Fibroblast of skin of abdomen (primary cell): ENCODE data around the gene PDZD7.

Source experiments
- DNase-seq: peaks from one replicate; pipeline ENCODE4 v3.0.0-alpha.2; 2013

PDZD7 gene

GRCh38 chr10:101018118-101018599 is 12.8 kb downstream of the PDZD7 start:
- DNase-seq, result no peak

- DNase-seq, result no peak
Measured at GRCh38 chr10:101016814-101017213, 14.1 kb downstream of the PDZD7 start.

GRCh38 chr10:101015582-101015973 is 15.4 kb downstream of the PDZD7 start:
- no peak for DNase-seq

DNA sequence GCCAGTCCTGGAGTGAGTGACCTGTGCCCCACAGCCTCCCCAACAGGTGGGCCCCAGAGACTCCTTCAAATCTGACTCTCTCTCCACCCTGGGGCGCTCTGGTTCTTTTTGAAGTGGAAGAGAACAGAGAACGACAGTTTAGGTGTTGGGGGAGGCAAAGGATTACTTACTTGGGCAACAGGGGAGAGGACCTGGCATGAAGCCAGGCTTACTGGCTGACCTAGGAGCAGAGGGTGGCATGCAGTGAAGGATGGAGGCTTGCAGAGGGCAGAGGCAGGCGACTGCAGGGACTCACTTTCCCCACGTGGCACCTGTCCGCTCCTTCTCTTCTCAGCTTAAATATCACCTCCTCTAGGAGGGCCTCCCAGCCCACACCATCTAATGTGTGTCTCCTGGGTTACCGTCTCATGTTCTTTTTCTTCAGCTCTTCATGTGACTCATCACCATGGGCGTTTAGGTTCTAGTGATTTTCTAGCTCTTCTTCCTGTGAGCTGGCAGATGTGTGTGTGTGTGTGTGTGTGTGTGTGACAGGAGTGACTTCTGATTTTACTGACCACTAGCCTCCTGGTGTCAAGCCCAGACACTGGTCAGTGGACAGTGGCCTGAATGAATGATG is 15.9 kb downstream of the PDZD7 start:
- DNase-seq, result peak; percentile 88

DNA sequence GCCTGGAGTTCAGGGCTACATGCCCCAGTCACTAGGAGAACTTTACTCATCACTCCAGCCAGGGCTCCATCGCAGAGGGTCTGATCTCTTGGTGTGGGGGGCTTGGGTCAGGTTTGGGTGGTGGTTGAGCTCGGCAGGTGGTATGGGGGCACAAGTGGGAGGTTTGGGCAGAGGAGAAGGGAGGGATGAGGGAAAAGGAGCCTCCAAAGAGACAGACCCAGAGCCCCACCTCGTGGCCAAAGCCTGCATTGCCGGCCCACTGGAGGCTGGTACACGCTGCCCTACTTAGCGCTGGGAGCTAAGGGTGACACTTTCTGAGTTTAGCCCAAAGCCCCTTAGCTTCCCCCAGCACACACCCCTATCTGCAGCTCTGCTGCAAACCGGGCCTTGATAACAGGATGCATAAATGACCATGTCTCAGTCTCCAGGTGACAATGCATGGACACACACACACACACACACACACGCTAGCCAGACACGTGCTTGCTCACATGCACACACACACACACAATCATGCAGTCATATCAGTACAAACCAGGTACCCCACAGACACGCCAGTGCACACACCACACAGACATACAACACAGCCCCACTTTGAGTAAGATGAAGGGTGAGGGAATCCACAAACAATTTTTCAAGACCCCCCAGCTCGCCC is 16.6 kb downstream of the PDZD7 start:
- peak; percentile 57 for DNase-seq

DNA sequence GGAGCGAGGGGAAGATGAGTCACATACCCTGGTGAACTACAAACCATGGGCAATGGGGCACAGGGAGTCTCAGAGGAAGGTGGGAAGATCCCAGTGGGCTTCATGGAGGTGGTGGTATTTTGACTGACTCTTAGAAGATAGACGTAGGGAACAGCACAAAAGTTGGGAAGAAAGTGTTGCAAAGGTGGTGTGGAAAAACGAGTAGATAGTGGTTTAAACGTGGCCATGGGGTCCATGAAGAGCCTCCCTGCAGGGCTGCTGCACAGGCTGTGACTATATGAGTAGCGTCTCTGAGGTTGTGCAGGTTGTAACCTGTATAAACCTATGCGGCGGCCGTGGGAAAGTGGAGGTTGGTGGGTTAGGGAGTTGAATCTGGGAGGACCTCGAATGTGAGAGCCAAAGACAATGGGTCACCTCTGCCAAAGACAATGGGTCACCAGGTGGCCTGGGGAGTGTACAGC is 17.5 kb downstream of the PDZD7 start:
- no peak for DNase-seq

DNA sequence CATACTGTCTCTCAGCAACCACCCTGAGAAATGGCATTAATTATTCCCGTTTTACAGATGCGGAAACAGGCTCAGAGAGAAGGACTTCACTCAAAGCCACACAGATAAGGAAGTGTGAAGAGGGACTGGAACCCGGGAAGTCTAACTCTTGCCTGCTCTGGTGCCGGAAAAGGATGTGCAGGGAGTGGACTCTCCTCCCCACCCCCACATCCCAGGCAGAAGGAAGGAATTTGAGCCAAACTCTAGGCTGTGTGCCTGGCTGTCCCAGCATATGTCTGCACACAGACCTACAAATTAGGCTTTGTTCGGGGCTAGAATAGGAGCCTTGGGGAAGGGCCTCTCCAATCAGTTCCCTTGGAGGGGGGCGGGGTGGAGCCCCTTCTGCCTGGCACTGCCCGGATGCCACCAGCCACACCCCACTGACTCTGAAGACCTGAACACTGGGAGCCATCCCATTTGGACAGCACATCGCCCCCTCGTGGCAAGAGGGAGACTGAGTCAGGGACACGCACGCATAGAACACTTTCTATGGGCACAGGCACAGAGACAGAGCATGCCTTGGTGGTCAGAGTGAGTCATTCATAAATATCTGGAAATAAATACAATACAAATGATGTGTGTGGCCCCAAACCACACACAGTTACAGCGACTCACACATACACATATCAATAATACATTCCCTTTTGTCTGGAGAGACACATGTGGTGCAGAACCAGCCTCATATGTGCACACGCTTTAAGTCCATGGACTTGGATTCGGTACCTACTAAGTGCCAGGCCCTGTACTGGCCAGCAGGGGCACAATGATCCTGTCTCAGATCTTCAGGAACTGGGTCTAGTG is 18.2 kb downstream of the PDZD7 start:
- peak; percentile 93 for DNase-seq

GRCh38 chr10:101011517-101012423 is 19.2 kb downstream of the PDZD7 start:
- DNase-seq, result no peak

GRCh38 chr10:101010329-101010728 is 20.6 kb downstream of the PDZD7 start:
- no peak for DNase-seq

DNA sequence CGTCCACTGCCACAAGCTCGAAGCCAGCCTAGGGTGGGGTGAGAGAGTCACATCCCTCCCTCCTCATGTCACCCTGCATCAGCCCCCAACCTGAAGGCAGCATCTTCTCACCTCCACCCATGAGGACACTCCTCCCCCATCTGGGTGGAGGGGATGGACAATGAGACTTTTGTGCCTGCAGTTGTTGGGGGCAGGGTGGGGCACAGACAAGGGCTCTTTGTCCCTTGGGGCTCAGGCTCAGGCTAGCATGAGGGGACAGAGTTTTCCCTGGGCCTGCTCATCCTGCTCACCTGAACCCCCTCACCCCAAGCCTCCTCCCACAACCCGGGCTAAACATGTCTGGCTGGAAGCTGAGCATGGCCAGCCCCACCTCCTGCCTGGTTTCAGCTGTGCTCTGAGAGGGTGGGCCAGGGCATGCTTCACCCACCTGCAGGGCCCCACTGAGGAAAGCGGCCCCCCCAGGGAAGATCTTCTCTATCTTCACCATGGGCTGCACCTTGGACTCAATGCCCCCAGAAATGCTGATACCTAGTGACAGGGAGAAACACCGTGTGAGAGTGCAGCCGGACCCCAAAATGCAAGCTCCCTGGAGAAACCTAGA is 22.0 kb downstream of the PDZD7 start:
- no peak for DNase-seq

DNA sequence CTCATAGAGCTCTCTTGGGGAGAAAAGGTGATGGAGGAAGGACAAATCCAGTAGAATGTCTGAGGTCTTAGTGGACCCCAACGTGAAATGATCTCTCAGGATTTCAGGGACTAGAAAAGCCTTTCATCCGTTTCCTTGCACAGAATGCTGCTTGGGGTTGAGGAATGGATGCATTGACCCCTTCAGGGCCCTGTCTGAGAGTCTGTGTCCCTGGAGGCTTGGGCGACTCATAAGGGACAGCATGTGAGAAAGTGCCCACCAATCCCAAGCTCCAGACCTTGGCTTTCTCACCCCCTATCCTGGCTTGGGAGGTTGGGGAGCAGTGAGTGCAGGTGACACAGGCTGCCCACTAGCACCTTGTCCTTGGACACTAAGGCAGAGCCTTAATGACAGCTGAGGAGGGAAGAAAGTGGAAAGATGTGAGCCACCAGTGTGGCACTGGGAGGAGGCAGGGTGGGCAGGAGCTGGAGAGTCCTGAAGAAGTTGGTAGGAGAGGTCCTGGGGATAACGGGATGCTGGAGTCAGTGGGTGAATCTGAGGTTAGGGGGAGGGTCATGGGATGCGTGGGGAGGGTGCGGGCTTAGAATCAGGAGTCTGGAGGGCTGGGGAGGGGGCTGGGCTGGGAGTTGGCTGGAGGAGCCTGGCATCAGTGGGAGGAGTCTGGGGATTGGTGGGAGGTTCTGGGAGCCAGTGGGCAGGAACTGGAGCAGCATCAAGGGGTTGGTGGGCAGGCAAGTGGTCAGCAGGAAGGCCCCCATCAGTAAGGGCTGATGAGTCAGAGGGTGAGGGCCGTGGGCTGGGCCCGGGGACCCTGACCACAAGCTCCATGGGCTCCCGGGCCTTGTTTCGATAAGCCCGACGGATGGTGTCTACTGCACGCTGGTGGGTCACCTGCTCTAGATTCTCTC is 22.8 kb downstream of the PDZD7 start:
- no peak for DNase-seq

GRCh38 chr10:101007099-101007711 is 23.7 kb downstream of the PDZD7 start:
- no peak for DNase-seq

DNA sequence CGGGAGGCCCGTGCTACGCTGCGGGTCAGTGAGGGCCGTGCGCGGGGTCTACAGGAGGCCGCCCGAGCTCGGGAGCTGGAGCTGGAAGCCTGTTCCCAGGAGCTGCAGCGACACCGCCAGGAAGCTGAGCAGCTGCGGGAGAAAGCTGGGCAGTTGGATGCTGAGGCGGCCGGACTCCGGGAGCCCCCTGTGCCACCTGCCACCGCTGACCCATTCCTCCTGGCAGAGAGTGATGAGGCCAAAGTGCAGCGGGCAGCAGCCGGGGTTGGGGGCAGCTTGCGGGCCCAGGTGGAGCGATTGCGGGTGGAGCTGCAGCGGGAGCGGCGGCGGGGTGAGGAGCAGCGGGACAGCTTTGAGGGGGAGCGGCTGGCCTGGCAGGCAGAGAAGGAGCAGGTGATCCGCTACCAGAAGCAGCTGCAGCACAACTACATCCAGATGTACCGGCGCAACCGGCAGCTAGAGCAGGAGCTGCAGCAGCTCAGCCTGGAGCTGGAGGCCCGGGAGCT is 24.3 kb downstream of the PDZD7 start:
- no peak for DNase-seq

DNA sequence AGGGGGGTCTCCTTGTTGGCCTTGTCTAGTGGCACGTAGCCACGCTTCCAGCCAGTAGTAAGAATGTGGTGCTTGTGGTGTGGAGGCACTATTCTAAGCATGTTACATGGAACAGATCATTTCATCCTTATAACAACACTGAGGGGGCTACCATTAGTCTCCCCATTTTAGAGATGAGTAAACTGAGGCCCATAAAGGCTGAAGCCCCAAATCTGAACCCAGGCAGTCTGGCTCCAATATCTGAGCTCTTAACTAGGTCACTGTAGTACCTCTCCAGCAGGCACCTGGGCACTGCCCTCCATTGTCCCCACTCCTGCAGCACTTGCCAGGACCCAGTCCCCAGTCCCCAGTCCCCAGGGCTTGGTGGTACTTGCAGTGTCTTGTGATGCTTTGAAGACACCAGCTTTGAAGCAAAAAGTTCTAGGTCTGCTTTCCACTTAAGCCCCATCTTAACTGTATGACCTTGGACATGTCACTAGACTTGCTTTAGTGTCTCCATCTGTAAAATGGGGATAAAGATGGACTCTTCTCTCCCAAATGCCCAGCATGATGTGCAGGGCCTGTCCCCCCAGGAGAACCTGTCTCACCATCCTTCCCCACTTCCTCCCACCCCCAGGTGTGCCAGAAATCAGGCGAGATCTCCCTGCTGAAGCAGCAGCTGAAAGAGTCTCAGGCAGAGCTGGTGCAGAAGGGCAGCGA is 24.9 kb downstream of the PDZD7 start:
- no peak for DNase-seq

GRCh38 chr10:101005361-101005760 is 25.6 kb downstream of the PDZD7 start:
- DNase-seq, result no peak

DNA sequence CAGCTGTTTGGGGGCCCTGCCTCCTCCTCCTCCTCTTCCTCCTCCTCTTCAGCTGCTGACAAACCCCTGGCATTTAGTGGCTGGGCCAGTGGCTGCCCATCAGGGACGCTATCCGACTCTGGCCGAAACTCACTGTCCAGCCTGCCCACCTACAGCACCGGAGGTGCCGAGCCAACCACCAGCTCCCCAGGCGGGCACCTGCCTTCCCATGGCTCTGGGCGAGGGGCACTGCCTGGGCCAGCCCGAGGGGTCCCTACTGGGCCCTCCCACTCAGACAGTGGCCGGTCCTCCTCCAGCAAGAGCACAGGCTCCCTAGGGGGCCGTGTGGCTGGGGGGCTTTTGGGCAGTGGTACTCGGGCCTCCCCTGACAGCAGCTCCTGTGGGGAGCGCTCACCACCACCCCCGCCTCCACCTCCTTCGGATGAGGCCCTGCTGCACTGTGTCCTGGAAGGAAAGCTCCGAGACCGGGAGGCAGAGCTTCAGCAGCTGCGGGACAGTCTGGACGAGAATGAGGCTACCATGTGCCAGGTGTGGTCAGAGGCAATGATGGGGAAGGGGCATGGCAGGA is 27.2 kb downstream of the PDZD7 start:
- DNase-seq, result no peak

DNA sequence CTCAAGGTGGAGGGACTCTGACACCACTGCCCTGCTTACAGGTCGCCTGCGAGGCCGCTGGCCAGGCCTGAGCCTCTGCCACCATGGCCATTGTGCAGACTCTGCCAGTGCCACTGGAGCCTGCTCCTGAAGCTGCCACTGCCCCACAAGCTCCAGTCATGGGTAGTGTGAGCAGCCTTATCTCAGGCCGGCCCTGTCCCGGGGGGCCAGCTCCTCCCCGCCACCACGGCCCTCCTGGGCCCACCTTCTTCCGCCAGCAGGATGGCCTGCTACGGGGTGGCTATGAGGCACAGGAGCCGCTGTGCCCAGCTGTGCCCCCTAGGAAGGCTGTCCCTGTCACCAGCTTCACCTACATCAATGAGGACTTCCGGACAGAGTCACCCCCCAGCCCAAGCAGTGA is 28.5 kb downstream of the PDZD7 start:
- DNase-seq, result no peak

DNA sequence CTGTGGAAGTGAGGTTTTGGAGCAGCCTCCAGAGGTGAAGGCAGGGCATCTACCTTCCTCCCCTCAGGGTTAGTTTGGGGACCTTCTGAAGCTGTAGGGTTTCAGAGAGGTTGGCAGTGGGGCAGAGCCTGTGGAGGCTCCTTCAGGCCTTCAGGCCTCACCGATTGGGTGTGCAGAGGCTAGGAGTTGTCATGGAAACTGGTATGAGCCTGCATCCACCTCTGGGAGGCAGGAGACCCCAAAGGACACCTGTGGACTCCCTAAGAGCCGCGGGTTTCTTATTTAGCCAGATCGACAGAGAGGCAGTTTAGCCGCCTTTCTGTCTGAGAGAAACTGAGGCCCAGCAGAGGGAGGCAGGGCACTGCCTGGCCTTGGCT is 29.3 kb downstream of the PDZD7 start:
- DNase-seq, result no peak
